ENCODE data around the gene EBP.

EBP gene

GRCh38 chrX:48574270-48575266, 53.0 kb downstream of the EBP start, which contains the start of gene RBM3:
RBM3 (plus strand) TSS chrX:48574484; CDS start chrX:48575181, 697 bp downstream.
- in situ Hi-C loops (cut with HindIII; ENCODE audit: low sequenced_read_pairs) = no loop called here

DNA sequence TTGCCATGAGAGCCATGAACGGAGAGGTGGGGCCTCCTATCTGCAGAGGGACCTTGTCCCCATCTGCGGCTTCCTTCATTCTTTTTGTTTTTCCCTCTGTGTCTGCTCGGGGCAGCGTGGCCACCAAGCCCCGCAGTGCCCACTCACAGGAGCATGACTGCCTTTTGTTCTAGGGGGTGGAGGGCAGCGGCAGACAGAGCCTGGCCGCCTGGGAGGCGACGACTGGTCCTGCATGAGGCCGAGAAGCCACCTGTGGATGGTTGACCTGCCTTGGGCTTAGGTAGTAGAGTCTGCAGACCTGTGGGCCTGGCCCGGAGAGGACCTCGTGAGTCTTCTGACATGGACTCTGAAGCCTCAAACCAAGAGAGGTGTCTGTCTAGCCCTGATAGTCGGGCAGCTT, 54.0 kb downstream of the EBP start:
- in situ Hi-C loops (cut with HindIII; ENCODE audit: low sequenced_read_pairs) = no loop called here

GRCh38 chrX:48576108-48576507, 54.5 kb downstream of the EBP start:
- in situ Hi-C loops (cut with HindIII; ENCODE audit: low sequenced_read_pairs) = no loop called here

Data from DLD1 (cell line).